Fibroblast of pulmonary artery (primary cell): ENCODE results near the gene GALNT3.

ENCODE experiments used
- DNase-seq: peaks from one replicate; pipeline ENCODE4 v3.0.0-alpha.2; 2010; ENCODE audit warnings: low read depth
- H3K4me3 ChIP-seq: replicated peaks from 2 replicates; pipeline ENCODE4 v1.5.1; 2011; ENCODE audit warnings: low read depth, mild to moderate bottlenecking, control low read depth, low read length, moderate library complexity
- TF ChIP-seq, protein P1 (sequence below): IDR thresholded peaks from 2 replicates; pipeline ENCODE4 v1.5.1; 2011; ENCODE audit warnings: mild to moderate bottlenecking, control low read depth, low read length, inconsistent platforms; ENCODE audit errors: missing control alignments

GALNT3 gene

DNA sequence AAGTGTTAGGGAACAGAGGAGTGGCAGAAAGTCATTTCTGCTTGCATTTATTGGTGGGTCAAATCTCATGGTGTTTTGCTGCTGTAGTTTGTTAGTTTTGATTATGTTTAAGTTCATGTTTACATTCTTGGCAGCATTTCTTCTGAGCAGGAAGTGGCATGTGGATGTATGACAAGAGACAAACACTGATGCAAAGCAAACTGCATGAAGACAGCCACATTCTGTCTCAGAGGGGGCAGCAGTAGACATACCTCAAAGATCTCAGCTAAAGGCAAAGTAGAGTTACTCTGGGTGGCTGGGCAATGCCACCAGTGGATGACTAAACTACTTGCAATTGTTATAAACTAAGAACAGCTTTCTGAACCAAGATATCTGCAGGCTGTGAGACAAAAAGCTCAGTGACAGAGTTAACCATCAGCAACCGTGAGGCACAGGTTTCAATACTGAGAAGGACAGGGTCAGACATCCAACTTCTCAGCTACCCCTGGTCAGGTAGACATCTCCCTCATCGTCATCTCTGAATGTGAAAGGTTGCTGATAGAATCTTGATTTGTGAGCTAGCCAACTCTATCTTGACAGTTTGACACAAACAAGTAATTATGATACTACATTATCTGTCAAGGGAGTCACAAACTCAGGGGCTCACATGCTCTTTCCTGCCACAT lies 16.4 kb downstream of the GALNT3 start:
- TF ChIP-seq, protein P1, sequence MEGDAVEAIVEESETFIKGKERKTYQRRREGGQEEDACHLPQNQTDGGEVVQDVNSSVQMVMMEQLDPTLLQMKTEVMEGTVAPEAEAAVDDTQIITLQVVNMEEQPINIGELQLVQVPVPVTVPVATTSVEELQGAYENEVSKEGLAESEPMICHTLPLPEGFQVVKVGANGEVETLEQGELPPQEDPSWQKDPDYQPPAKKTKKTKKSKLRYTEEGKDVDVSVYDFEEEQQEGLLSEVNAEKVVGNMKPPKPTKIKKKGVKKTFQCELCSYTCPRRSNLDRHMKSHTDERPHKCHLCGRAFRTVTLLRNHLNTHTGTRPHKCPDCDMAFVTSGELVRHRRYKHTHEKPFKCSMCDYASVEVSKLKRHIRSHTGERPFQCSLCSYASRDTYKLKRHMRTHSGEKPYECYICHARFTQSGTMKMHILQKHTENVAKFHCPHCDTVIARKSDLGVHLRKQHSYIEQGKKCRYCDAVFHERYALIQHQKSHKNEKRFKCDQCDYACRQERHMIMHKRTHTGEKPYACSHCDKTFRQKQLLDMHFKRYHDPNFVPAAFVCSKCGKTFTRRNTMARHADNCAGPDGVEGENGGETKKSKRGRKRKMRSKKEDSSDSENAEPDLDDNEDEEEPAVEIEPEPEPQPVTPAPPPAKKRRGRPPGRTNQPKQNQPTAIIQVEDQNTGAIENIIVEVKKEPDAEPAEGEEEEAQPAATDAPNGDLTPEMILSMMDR, result no peak
- H3K4me3 ChIP-seq, result no peak overlapping the region
- DNase-seq, result no peak

DNA sequence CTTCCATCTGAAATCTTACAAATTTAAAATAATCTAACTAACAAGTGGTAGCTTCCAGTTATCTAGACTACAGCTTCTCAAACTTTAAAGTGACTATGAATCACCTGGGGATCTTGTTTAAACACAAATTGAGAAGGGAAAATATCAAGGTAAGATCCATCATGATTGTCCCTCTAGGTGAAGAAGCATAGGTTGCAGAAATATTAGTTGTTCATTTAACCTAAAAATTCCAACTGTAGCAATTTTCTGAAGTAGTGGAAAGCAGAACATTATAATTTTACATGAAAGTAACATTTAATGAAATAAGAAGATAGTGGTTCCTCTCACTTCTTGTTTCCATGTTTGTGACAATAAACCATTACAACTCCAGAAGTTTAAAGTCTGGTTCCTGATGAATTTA lies 17.3 kb downstream of the GALNT3 start:
- DNase-seq, result no peak
- TF ChIP-seq, protein P1, result no peak
- H3K4me3 ChIP-seq, result no peak overlapping the region

DNA sequence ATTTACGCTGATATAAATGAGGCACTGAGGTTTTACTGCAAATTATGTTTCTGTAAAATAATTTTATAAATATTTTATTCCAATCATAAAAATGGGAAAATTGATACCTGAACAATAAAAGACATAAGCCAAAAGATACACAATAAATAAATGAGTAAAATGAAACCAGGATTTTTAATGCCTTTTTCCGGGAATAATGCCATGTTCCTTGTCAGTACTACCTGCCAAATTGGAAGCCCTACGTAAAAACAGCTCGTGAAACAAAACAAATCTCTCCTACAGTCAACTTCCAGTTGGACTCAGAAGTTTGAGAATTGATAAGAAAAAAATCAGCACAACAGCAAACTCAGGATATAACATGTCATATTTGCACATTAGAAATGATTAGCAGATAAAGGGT lies 18.0 kb downstream of the GALNT3 start:
- DNase-seq, result no peak
- H3K4me3 ChIP-seq, result no peak overlapping the region
- TF ChIP-seq, protein P1, result no peak

DNA sequence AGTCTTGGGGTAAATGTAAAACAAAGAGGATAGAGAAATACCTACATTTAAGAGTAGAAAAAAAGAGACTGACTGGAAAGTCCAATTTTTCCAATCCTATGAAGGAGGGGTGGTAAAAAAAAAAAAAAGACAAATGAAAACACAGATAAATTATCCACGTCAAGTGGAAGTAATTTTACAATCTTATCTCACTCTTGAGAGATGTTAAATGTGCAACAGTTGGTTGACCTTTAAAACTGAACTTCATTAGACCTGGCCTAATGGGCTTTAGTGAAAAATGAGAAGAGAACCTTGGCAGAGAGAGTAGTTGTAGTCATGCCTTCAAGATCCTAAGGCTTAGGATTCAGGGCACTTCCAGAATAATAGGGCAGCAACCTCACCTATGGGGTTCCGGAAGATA lies 20.4 kb downstream of the GALNT3 start:
- no peak for DNase-seq
- TF ChIP-seq, protein P1, result no peak
- H3K4me3 ChIP-seq, result no peak overlapping the region

DNA sequence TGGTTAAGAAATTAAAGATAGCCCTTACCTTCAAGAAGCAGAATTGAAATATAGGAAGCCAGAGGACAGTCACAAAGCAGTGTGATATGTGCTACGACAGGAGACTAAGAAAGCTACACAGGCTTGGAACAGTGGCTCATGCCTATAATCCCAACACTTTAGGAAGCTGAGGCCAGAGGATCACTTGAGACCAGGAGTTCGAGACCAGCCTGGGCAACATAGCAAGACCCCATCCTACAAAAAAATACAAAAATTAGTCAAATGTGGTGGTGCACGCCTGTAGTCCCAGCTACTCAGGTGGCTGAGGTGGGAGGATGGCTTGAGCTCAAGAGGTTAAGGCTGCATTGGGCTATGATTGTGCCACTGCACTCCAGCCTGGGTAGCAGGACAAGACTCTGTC lies 21.9 kb downstream of the GALNT3 start:
- TF ChIP-seq, protein P1, result no peak
- no peak overlapping the region for H3K4me3 ChIP-seq
- DNase-seq, result no peak

DNA sequence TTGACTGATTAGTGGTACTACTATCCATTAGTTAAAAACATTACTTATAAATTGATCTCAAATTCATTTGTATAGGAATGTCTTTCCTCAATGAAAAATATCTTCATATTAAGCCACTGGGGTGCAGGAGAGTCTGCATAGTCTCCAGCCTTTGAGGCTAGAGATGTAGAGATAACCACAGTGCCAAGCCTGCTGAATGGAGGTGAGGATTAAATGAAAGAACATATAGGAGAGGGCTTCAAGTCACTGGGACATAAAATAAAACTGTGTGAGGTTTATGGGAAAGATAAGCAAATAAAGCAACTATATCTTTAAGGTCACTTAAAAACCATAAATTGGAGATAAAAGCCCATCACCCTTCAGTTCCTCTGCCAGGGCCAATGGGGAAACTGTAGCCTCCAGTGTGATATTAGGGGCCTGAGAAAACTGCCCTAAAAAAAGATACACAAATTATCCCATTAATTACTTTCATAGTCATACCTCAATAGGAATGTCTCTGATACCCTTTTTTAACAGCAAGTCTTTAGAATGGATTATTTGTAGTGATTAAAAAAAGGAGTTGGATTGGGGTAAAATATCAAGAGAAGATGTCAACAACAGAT lies 27.6 kb downstream of the GALNT3 start:
- no peak for DNase-seq
- H3K4me3 ChIP-seq, result no peak overlapping the region
- TF ChIP-seq, protein P1, result no peak

DNA sequence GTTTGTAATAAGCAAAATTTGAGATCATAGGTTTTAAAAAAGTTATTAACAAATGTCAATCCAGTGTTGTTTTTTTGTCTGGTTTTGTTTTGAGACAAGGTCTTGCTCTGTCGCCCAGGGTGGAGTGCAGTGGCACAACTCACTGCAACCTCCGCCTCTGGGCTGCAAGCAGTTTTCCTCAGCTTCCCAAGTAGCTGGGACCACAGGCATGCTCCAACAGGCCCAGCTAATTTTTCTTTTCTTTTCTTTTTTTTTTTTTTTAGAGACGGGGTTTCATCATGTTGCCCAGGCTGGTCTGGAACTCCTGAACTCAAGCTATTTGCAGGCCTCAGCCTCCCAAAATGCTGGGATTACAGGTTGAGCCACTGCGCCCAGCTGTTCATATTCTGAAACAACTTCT lies 31.3 kb downstream of the GALNT3 start:
- TF ChIP-seq, protein P1, result no peak
- H3K4me3 ChIP-seq, result no peak overlapping the region
- DNase-seq, result no peak
